Central memory CD8-positive, alpha-beta T cell (primary cell): ENCODE measurements around the gene FHIT.

Experiments used
- ATAC-seq: fragments of 150-1000 bp; cut with Tn5 transposase; replicated peaks from 2 replicates; pipeline ENCODE4 v1.10.0; 2022; ENCODE audit warnings: mild to moderate bottlenecking, moderate FRiP score, moderate number of reproducible peaks; ENCODE audit not compliant: poor library complexity, severe bottlenecking; ENCODE audit errors: extremely low read depth
- DNase-seq, 2 donors: peaks; one replicate each; pipeline ENCODE4 v3.0.0; 2021; ENCODE audit warnings: low spot score in 2 of 2
- H3K27ac Mint-ChIP-seq: one replicate; pipeline ENCODE4 v1.8.0; 2022; ENCODE audit warnings: low read depth, mild to moderate bottlenecking, moderate library complexity, mixed read lengths
- H3K27me3 Mint-ChIP-seq: one replicate; pipeline ENCODE4 v1.8.0; 2022; ENCODE audit warnings: mixed read lengths
- H3K36me3 Mint-ChIP-seq: one replicate; pipeline ENCODE4 v1.8.0; 2022; ENCODE audit warnings: mild to moderate bottlenecking, moderate library complexity, mixed read lengths; ENCODE audit not compliant: insufficient read depth
- H3K4me1 Mint-ChIP-seq: one replicate; pipeline ENCODE4 v1.8.0; 2022; ENCODE audit warnings: mixed read lengths
- H3K4me3 Mint-ChIP-seq: one replicate; pipeline ENCODE4 v1.8.0; 2022; ENCODE audit warnings: mild to moderate bottlenecking, moderate library complexity, mixed read lengths
- H3K9me3 Mint-ChIP-seq: one replicate; pipeline ENCODE4 v1.8.0; 2022; ENCODE audit warnings: mixed read lengths

Gene FHIT

DNA sequence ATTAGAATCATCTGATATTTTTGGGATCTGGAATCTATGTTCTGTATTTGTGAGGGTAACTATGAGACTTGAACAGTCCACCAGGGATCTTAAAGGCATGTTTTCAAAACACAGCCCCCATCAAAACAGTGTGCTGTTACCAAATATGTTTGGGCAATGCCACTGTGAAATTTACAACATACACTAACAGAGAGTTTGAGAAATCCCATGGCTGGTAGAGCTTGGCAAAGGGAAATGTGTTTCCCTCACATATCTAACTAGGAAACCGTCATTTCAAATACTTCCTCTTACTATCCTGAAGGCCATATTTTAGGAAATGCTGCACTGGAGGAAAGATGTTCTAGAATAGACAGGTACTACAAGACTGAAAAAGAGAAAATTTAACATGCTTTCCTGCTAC is 607.4 kb downstream of the FHIT start:
- ATAC-seq (no peak), DNase-seq (no peak)
- Mint-ChIP-seq H3K36me3 (no peaks in the 10 kb centered on the region), H3K4me1 (no peaks in the 10 kb centered on the region), H3K4me3 (no peak overlapping the region), H3K27ac (no peak overlapping the region), H3K27me3 (no peaks in the 10 kb centered on the region), H3K9me3 (peaks cover 5% of the 10 kb centered on the region)

DNA sequence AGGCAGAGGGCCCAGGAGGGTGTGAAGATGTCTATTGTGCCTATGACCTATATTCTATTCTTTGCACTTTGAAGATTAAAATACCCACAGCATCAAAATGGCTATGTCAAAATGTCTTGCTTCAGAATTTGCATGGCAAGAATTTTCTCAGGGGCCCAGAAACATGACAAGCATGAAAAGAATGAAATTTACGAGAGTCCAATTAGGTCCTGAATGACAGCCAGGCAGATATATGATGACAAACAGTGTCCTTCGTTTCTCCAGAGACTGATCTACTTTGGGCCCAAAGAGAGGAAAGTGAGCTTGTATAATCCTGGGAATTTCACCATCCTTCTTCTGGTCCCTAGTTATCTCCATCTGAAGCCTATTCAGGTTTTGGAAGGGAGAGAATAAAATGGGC is 609.9 kb downstream of the FHIT start:
- no peak overlapping the region for H3K4me3 Mint-ChIP-seq
- no peaks in the 10 kb centered on the region for H3K4me1 Mint-ChIP-seq
- ATAC-seq (no peak), DNase-seq (no peak)
- H3K27me3 Mint-ChIP-seq: no peaks in the 10 kb centered on the region
- peaks cover 5% of the 10 kb centered on the region for H3K9me3 Mint-ChIP-seq
- H3K27ac Mint-ChIP-seq: no peak overlapping the region
- no peaks in the 10 kb centered on the region for H3K36me3 Mint-ChIP-seq

DNA sequence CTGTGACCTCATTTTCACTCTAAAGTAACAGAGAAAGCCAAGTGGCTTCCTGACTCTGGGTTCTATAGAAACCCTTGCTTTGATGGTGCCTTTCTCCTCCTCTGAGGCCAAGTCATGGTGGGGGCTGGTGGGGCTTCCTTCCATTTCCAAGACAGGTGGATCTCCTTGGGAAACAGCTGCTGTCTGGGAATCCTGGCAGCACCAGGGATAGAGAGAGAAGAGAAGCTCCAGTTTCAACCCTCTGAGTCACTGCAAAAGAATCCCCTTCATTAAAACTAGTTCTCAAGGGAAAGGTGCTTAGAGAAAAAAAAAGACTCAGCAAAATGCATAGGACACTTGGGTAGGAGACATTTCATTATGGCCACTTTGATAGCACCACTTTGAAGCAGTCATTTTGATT is 614.4 kb downstream of the FHIT start:
- Mint-ChIP-seq H3K27me3 (peaks cover 5% of the 10 kb centered on the region), H3K36me3 (no peaks in the 10 kb centered on the region), H3K27ac (no peak overlapping the region), H3K4me3 (no peak overlapping the region), H3K4me1 (no peaks in the 10 kb centered on the region), H3K9me3 (no peaks in the 10 kb centered on the region)
- ATAC-seq: no peak
- DNase-seq: no peak

DNA sequence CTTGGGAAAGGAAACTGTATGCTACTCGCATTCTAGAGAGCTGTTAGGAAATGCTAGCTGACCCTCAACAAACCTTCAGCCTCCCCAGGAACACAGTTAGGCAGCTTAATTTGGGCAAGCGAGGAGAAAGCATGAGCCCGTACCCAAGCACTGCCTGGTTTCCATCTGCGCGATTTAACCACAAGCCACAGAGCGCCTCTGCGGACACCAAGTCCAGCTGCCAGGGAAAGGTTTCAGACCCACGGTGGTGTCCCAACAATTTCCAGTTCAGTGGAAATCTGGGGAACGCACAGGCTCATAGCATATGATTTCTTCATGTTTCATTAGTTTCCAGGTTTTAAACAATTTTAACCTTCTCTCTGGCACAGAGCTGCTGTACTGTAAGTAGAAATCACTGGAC is 617.6 kb downstream of the FHIT start:
- ATAC-seq: no peak
- peaks cover 26% of the 10 kb centered on the region for H3K27me3 Mint-ChIP-seq
- H3K4me3 Mint-ChIP-seq: no peak overlapping the region
- no peak overlapping the region for H3K27ac Mint-ChIP-seq
- DNase-seq: no peak
- no peaks in the 10 kb centered on the region for H3K4me1 Mint-ChIP-seq
- H3K36me3 Mint-ChIP-seq: no peaks in the 10 kb centered on the region
- no peaks in the 10 kb centered on the region for H3K9me3 Mint-ChIP-seq

DNA sequence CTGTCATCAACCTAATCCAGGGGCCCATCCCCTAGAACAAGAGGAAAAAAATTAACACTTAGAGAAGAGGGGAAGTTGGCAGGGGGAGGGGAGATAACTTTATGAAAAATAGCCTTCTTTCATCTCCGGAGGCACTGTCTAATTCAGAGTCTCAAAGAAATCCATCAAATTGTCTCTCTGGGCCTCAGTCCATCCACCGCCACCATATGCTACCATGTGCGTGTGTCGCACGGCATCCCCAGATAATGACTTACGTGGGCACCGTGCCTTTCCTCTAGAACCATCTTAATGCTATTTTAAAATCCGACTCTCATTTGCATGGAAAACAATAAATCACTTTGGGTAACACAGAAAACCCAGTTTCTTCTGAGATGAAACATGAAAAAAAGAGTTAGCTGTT is 619.7 kb downstream of the FHIT start:
- ATAC-seq: no peak
- Mint-ChIP-seq H3K4me3 (no peak overlapping the region), H3K27me3 (peaks cover 26% of the 10 kb centered on the region), H3K36me3 (no peaks in the 10 kb centered on the region), H3K27ac (no peak overlapping the region), H3K4me1 (no peaks in the 10 kb centered on the region), H3K9me3 (no peaks in the 10 kb centered on the region)
- no peak for DNase-seq

DNA sequence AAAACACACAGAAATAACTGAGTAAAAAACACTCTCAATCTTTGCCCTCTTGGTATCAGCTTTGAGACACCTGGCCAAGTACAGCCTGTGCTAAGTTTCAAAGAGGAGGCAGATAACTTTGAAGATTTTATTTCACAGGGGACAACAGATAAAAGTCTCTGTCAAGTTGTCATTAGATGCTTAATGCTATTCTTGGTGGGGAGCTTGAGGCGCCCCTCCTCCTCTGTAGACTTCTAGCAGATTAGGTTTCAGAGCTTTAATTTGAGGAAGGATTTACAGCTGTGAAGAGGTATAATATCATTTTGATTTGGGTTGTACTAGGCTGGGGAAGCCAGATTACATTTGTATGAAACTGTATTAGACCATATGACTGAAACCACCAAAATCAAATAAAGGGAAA is 620.3 kb downstream of the FHIT start:
- H3K4me3 Mint-ChIP-seq: no peak overlapping the region
- ATAC-seq (no peak), DNase-seq (no peak)
- no peaks in the 10 kb centered on the region for H3K4me1 Mint-ChIP-seq
- no peaks in the 10 kb centered on the region for H3K9me3 Mint-ChIP-seq
- no peaks in the 10 kb centered on the region for H3K36me3 Mint-ChIP-seq
- no peak overlapping the region for H3K27ac Mint-ChIP-seq
- H3K27me3 Mint-ChIP-seq: peaks cover 26% of the 10 kb centered on the region

DNA sequence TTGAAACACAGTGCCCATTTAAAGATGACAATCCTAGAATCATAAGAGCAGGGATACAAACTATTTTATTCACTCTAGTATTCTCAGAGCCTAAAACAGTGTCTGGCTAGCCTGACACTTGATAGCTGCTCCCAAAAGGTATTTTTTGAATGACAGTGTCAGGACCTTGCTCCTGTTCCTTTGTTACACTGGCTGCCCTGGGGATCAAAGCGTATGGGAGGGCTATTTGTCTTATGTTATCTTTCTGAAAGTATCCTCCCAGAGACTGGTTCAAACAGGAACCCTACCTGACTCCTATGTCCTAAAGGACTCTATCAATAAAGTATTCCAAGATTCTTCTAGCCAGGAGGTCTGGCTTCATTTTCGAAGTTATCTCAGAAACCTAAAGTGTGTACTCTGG is 621.4 kb downstream of the FHIT start:
- no peak for DNase-seq
- Mint-ChIP-seq H3K27me3 (peaks cover 26% of the 10 kb centered on the region), H3K27ac (no peak overlapping the region), H3K36me3 (no peaks in the 10 kb centered on the region), H3K9me3 (no peaks in the 10 kb centered on the region), H3K4me1 (no peaks in the 10 kb centered on the region), H3K4me3 (no peak overlapping the region)
- ATAC-seq: no peak

DNA sequence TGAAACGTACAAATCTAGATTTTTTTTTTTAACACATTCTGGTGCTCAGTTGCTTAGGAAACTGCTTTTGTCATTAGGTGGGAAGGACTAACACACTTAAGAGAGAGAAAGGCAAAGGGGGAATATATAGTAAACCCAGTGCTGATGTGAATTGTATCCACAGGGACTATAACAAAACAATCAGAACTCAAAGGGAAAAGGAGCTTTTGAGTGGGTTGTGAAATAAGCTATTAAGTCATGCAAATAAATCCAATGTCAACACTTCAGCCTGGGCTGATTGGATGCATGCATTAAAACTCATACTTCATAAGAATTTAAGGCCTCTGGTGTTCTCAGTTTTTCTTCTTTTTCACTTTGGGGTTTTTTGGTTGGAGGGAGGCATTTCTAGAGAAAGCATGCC is 628.9 kb downstream of the FHIT start:
- H3K4me1 Mint-ChIP-seq: no peaks in the 10 kb centered on the region
- H3K9me3 Mint-ChIP-seq: no peaks in the 10 kb centered on the region
- no peaks in the 10 kb centered on the region for H3K27me3 Mint-ChIP-seq
- DNase-seq (no peak), ATAC-seq (no peak)
- H3K27ac Mint-ChIP-seq: no peak overlapping the region
- no peaks in the 10 kb centered on the region for H3K36me3 Mint-ChIP-seq
- H3K4me3 Mint-ChIP-seq: no peak overlapping the region

DNA sequence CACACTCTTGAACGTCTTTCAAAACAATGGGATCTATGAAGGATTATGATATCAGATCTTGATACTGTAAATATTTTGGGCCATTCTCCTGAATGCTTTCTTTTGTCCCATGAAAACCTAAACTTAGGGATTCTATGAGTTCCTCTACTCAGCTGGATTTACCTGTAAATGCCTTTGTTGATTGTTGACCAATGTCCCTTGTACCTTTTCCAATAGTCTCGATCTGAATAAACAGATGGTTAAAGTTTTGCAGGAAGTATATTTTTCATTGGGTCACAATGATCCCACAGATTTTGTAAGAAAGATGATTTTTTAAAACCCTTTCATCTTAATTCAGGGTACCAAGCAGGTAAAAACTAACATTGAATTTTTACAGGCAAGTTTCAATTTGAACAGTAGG is 634.1 kb downstream of the FHIT start:
- Mint-ChIP-seq H3K9me3 (no peaks in the 10 kb centered on the region), H3K4me3 (no peak overlapping the region), H3K27ac (no peak overlapping the region), H3K4me1 (no peaks in the 10 kb centered on the region), H3K27me3 (no peaks in the 10 kb centered on the region), H3K36me3 (no peaks in the 10 kb centered on the region)
- no peak for ATAC-seq
- no peak for DNase-seq

DNA sequence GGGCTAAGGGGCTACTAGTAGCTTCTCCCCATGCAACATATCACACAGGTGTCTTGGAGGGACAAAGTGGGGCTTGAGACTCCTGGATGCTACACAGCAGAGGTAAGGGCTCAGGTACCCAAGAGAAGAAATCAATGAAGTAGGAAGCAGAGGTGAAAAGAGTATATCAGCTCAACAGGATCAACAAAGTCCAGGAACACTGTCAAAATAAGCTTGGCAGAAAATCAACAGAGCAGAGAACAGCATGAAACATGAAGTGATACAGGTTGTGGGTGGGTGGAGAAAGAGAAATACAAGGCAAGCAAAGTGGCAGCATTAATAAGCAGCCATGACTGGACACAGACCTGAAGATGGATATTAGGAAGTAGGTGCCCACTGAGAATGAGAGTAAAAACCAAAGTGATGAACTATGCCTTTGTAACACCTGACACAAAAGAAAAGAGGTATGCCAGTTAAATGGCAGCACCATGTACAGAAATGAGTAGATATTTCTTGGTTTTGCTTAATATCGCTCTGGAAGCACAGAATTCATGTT is 637.4 kb downstream of the FHIT start:
- H3K4me3 Mint-ChIP-seq: no peak overlapping the region
- no peaks in the 10 kb centered on the region for H3K9me3 Mint-ChIP-seq
- no peaks in the 10 kb centered on the region for H3K4me1 Mint-ChIP-seq
- no peak for ATAC-seq
- DNase-seq: no peak
- H3K27ac Mint-ChIP-seq: no peak overlapping the region
- H3K27me3 Mint-ChIP-seq: no peaks in the 10 kb centered on the region
- no peaks in the 10 kb centered on the region for H3K36me3 Mint-ChIP-seq

DNA sequence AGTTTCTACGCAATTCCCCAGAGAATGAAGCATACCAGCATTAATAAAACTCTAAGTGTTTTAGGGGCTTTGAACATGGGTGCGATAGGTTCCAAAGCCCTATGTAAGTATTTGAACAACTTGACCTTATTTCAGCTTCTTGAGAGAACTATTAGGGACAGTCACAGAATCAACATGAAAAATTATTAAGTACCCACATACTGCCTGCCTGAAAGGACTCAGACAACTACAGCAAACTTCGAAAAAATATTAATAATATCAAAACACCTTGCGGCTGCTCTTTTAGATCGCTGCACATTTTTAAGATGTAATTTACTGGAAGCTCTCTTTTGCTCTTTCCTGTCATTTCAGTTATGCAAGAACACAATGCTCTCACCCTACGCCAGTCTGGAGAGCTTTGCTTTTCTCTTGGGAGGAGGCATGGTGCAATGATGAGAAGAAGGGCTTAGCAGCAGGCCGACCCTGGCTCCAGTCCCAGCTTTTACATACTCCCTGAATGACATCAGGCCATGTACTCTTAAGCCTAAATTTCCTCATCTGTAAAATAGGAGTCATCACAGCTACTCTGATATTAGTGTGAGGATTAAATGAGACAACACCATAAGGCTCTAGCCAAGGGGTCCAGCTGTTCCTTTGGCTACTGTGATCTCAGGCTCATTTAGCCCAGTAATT is 640.7 kb downstream of the FHIT start:
- Mint-ChIP-seq H3K9me3 (no peaks in the 10 kb centered on the region), H3K36me3 (no peaks in the 10 kb centered on the region), H3K27me3 (no peaks in the 10 kb centered on the region), H3K4me1 (no peaks in the 10 kb centered on the region), H3K4me3 (no peak overlapping the region), H3K27ac (no peak overlapping the region)
- DNase-seq (no peak), ATAC-seq (no peak)

DNA sequence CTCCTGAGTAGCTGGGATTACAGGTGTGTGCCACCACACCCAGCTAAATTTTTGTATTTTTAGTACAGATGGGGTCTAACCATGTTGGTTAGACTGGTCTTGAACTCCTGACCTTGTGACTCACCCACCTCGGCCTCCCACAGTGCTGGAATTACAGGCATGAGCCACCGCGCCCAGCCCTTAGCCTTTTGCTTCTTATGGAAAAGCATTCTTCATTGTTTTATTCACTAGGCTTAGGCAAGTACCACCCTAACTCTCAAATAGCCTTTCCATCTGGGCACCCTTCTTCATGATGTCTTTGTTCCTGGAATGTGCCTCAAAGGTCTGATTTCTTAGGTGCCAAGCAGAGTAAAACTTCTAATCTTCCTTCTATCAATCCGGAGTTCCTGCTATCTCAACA is 641.8 kb downstream of the FHIT start:
- Mint-ChIP-seq H3K9me3 (no peaks in the 10 kb centered on the region), H3K4me3 (no peak overlapping the region), H3K4me1 (no peaks in the 10 kb centered on the region), H3K27me3 (no peaks in the 10 kb centered on the region), H3K27ac (no peak overlapping the region), H3K36me3 (no peaks in the 10 kb centered on the region)
- ATAC-seq (no peak), DNase-seq (no peak)

DNA sequence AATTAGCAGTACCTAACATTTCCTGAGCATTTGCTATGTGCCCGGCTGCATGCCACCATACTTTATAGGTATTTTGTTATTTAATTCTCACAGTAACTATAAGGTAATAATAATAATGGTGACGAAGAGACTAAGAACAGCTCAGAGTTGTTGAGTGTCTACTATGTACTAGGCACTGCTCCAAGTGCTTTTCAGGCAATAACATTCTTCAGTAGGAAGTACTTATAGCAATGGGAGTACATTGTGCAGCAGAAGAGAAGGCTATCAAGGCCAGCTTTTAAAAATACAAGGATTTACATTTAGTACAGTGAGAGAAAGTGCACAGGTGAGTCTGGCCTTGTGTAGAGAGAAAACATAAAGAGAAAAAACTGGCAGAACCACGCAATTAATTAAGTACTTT is 647.4 kb downstream of the FHIT start:
- Mint-ChIP-seq H3K9me3 (no peaks in the 10 kb centered on the region), H3K27me3 (peaks cover 12% of the 10 kb centered on the region), H3K4me3 (no peak overlapping the region), H3K4me1 (peaks cover 5% of the 10 kb centered on the region), H3K27ac (no peak overlapping the region), H3K36me3 (no peaks in the 10 kb centered on the region)
- no peak for ATAC-seq
- DNase-seq: no peak
